MM.1S (cell line): ENCODE results near the gene NQO2.

ENCODE experiments used
- EZH2phosphoT487 ChIP-seq: fragments of 300-600 bp; sonication (generic); IDR thresholded peaks from 2 replicates; pipeline ENCODE4 v1.6.1; 2018; ENCODE audit warnings: antibody characterized with exemption, low read length
- TF ChIP-seq, protein P1 (sequence below): fragments of 300-600 bp; sonication (generic); IDR thresholded peaks from 2 replicates; pipeline ENCODE4 v1.5.1; 2016; ENCODE audit warnings: antibody characterized with exemption, low read length, mixed read lengths

GRCh38 chr6:2968600-2969135, 31.0 kb upstream of the NQO2 start:
- TF ChIP-seq, protein P1, sequence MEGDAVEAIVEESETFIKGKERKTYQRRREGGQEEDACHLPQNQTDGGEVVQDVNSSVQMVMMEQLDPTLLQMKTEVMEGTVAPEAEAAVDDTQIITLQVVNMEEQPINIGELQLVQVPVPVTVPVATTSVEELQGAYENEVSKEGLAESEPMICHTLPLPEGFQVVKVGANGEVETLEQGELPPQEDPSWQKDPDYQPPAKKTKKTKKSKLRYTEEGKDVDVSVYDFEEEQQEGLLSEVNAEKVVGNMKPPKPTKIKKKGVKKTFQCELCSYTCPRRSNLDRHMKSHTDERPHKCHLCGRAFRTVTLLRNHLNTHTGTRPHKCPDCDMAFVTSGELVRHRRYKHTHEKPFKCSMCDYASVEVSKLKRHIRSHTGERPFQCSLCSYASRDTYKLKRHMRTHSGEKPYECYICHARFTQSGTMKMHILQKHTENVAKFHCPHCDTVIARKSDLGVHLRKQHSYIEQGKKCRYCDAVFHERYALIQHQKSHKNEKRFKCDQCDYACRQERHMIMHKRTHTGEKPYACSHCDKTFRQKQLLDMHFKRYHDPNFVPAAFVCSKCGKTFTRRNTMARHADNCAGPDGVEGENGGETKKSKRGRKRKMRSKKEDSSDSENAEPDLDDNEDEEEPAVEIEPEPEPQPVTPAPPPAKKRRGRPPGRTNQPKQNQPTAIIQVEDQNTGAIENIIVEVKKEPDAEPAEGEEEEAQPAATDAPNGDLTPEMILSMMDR: no peak
- no peak for TF ChIP-seq EZH2phosphoT487
